SK-N-MC (cell line): ENCODE results near the gene PSMC4.

Experiments
- EZH2 ChIP-seq: fragments of 200-600 bp; sonication (generic); IDR thresholded peaks from one replicate; pipeline ENCODE4 v1.6.1; 2017; ENCODE audit warnings: antibody characterized with exemption
- POLR2AphosphoS5 ChIP-seq: IDR thresholded peaks from 2 replicates; pipeline ENCODE4 v1.6.1; 2012; ENCODE audit warnings: mild to moderate bottlenecking, low read depth, low read length, borderline replicate concordance

DNA sequence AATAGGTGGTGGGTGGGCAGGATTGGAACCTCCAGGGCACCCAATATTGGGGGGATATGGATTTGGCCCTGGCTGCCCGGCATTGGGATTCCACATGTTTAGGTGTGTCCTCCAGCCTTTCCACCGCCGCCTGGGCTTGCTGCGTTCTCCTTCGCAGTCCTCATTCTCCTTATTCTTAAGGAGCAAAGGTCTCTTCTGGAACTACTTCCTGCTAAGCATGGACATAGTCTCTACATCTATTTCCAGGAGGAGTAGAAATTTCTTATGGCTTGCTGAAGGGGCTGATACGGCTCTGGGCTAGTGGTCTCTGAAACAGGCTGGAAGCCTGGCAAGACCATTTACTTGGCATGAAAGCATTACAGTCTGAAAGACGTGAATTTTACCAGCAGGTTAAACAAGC lies 27.4 kb upstream of the PSMC4 start:
- TF ChIP-seq EZH2: no peak
- no peak for TF ChIP-seq POLR2AphosphoS5
